Neural cell (in vitro differentiated cells): Measurements from ENCODE around the gene MTFR2. TPM values are rescaled to one million over a fixed set of nuclear protein-coding genes. Genes with fewer than 3 reads are reported as not detected.

ENCODE experiments used
- H2AFZ ChIP-seq: fragments of 200-600, 300-800 bp; sonication (generic), shearing (Covaris generic); 2 replicates; pipeline ENCODE4 v1.6.0; 2014; ENCODE audit warnings: low read depth, mild to moderate bottlenecking, antibody characterized with exemption, low read length, moderate library complexity
- H3F3A ChIP-seq: fragments of 200-600 bp; shearing (Covaris generic); 2 replicates; pipeline ENCODE4 v1.6.1; 2016; ENCODE audit warnings: mild to moderate bottlenecking, moderate library complexity, mixed read lengths, antibody characterized with exemption, low read length; ENCODE audit not compliant: insufficient read depth, poor library complexity, severe bottlenecking
- H3K27ac ChIP-seq: fragments of 200-600, 300-800 bp; sonication (generic), shearing (Covaris generic); 2 replicates; pipeline ENCODE4 v1.5.1; 2014; ENCODE audit warnings: mild to moderate bottlenecking, low read length, moderate library complexity
- H3K27me3 ChIP-seq: fragments of 300-800, 200-600 bp; sonication (generic), shearing (Covaris generic); 2 replicates; pipeline ENCODE4 v1.6.0; 2014; ENCODE audit warnings: mild to moderate bottlenecking, low read depth, low read length, moderate library complexity; ENCODE audit not compliant: insufficient read depth
- H3K36me3 ChIP-seq: fragments of 300-800, 200-600 bp; sonication (generic), shearing (Covaris generic); 2 replicates; pipeline ENCODE4 v1.5.1; 2014; ENCODE audit warnings: mild to moderate bottlenecking, antibody characterized with exemption, low read length, moderate library complexity; ENCODE audit not compliant: insufficient read depth
- H3K4me2 ChIP-seq: fragments of 300-800, 200-600 bp; sonication (generic), shearing (Covaris generic); 2 replicates; pipeline ENCODE4 v1.6.0; 2014; ENCODE audit warnings: mild to moderate bottlenecking, low read length
- H3K4me3 ChIP-seq: fragments of 300-800, 200-600 bp; sonication (generic), shearing (Covaris generic); 2 replicates; pipeline ENCODE4 v1.5.1; 2014; ENCODE audit warnings: mild to moderate bottlenecking, low read length, moderate library complexity
- H3K79me2 ChIP-seq: fragments of 200-600 bp; shearing (Covaris generic); replicated peaks from 2 replicates; pipeline ENCODE4 v1.6.0; 2014; ENCODE audit warnings: mild to moderate bottlenecking, low read length, moderate library complexity; ENCODE audit not compliant: insufficient read depth
- H3K9ac ChIP-seq: fragments of 300-800, 200-600 bp; sonication (generic), shearing (Covaris generic); 2 replicates; pipeline ENCODE4 v1.6.1; 2016; ENCODE audit warnings: mild to moderate bottlenecking, low read length, mixed read lengths
- H3K9me2 ChIP-seq: fragments of 200-600 bp; shearing (Covaris generic); 2 replicates; pipeline ENCODE4 v1.6.1; 2016; ENCODE audit warnings: mild to moderate bottlenecking, low read length, mixed read lengths; ENCODE audit not compliant: insufficient read depth
- H3K9me3 ChIP-seq: fragments of 200-600, 300-800 bp; sonication (generic), shearing (Covaris generic); 2 replicates; pipeline ENCODE4 v1.6.1; 2016; ENCODE audit warnings: mild to moderate bottlenecking, mixed run types, low read length, moderate library complexity, mixed read lengths
- H4K20me1 ChIP-seq: fragments of 200-600 bp; shearing (Covaris generic); 2 replicates; pipeline ENCODE4 v1.6.1; 2016; ENCODE audit warnings: mild to moderate bottlenecking, mixed run types; ENCODE audit not compliant: insufficient read depth
- CTCF ChIP-seq: fragments of 450-650 bp; IDR thresholded peaks from 2 replicates; pipeline ENCODE4 v1.5.1; 2014; ENCODE audit warnings: antibody characterized with exemption, mild to moderate bottlenecking, moderate library complexity; ENCODE audit not compliant: poor library complexity, severe bottlenecking
- EP300 ChIP-seq: fragments of 450-650 bp; conservative IDR thresholded peaks from 2 replicates; pipeline ENCODE4 v1.6.1; 2014; ENCODE audit warnings: antibody characterized with exemption, mild to moderate bottlenecking, moderate library complexity; ENCODE audit not compliant: poor library complexity, severe bottlenecking
- EZH2 ChIP-seq: fragments of 200-600, 300-800 bp; shearing (Covaris generic), sonication (generic); IDR thresholded peaks from 2 replicates; pipeline ENCODE4 v1.6.1; 2014; ENCODE audit warnings: antibody characterized with exemption, low read length, borderline replicate concordance, mild to moderate bottlenecking; ENCODE audit not compliant: insufficient read depth, poor library complexity, severe bottlenecking
- MXI1 ChIP-seq: fragments of 450-650 bp; conservative IDR thresholded peaks from 2 replicates; pipeline ENCODE4 v1.6.1; 2014; ENCODE audit warnings: antibody characterized with exemption, mild to moderate bottlenecking; ENCODE audit not compliant: poor library complexity, severe bottlenecking
- POLR2AphosphoS5 ChIP-seq: IDR thresholded peaks from 2 replicates; pipeline ENCODE4 v1.6.1; 2012
- RAD21 ChIP-seq: fragments of 450-650 bp; conservative IDR thresholded peaks from 2 replicates; pipeline ENCODE4 v1.6.1; 2014; ENCODE audit warnings: antibody characterized with exemption, mild to moderate bottlenecking, moderate library complexity
- REST ChIP-seq: IDR thresholded peaks from 2 replicates; pipeline ENCODE4 v1.6.1; 2012; ENCODE audit warnings: borderline replicate concordance
- SMC3 ChIP-seq: fragments of 450-650 bp; conservative IDR thresholded peaks from 2 replicates; pipeline ENCODE4 v1.6.1; 2014; ENCODE audit warnings: antibody characterized with exemption, mild to moderate bottlenecking, moderate library complexity; ENCODE audit not compliant: poor library complexity
- TAF1 ChIP-seq: IDR thresholded peaks from 2 replicates; pipeline ENCODE4 v1.6.1; 2012; ENCODE audit warnings: low read depth
- polyA plus RNA-seq: library from polyadenylated mRNA; depleted of rRNA; stranded (reverse); fragments of >200 nt; gene quantifications from 2 replicates; pipeline ENCODE4 v1.2.3, GENCODE V29; 2014

The MTFR2 gene
- polyA plus RNA-seq, 1 donor from 2014 or later: not detected

DNA sequence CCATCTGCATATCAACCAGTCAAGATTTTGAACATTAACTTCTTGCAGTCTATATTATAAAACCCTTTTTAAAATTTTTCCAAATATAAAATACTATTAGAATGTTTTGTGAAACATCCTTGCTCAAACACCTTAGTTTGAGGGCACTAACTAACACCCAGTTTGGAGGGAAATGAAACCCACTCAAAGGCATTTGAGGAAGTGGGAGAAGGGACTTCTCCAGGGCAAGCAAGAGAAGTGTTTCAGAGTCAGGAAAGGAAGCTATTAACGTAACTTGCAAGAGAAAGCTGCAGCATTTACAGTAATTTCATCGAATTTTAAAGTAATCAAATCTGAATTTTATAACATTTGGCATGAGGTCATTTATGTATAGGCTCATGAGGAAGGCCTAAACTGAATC lies 21.3 kb downstream of the MTFR2 start:
- Histone ChIP-seq H3K9me2 (no peaks in the 10 kb centered on the region), H3K36me3 (no peaks in the 10 kb centered on the region), H3F3A (no peaks in the 10 kb centered on the region), H3K4me2 (no peak overlapping the region), H3K9me3 (no peaks in the 10 kb centered on the region), H3K27me3 (no peaks in the 10 kb centered on the region), H3K4me3 (no peak overlapping the region), H3K27ac (no peak overlapping the region), H3K79me2 (no peaks in the 10 kb centered on the region), H2AFZ (no peak overlapping the region), H3K9ac (no peak overlapping the region), H4K20me1 (no peaks in the 10 kb centered on the region)
- no peak for TF ChIP-seq EP300
- no peak for TF ChIP-seq CTCF
- no peak for TF ChIP-seq TAF1
- no peak for TF ChIP-seq MXI1
- no peak for TF ChIP-seq RAD21
- TF ChIP-seq POLR2AphosphoS5: no peak
- no peak for TF ChIP-seq SMC3
- no peak for TF ChIP-seq EZH2
- TF ChIP-seq REST: no peak

DNA sequence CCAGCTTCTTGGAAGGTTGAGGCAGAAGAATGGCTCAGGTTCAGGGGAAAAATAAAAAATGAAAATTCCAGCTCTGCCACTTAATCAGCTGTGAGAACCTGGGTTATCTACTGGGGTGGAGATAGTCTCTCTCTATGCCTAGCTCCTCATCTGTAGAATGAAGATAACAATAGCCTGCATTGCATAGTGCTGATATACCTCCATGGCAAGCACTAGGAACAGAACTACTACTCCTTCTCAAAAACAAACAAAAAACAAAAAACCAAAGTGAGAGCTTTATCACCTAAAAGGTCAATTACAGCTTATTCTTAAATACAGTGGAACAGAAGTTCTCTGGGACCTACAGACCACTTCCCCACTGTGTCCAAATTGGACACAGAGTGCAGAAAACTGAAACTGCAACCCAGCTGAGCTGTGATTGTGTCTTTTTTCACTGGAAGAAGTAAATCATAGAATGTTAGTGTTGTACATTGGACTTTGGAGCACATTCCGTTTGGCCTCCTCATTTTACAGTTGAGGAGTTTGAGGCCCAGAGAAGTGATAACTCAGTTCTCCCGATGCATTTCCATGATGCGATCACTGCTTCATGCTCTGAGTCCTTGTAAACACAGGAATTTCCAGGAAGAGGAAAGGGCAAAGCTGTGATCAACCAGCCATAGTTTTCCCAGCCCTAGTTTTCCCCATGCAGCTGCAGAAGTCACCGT lies 23.3 kb downstream of the MTFR2 start:
- Histone ChIP-seq H3K4me2 (no peak overlapping the region), H3K36me3 (no peaks in the 10 kb centered on the region), H3K9me3 (no peaks in the 10 kb centered on the region), H2AFZ (no peak overlapping the region), H3K9me2 (no peaks in the 10 kb centered on the region), H3K27ac (no peak overlapping the region), H3K27me3 (no peaks in the 10 kb centered on the region), H3F3A (no peaks in the 10 kb centered on the region), H3K9ac (no peak overlapping the region), H4K20me1 (no peaks in the 10 kb centered on the region), H3K79me2 (no peaks in the 10 kb centered on the region), H3K4me3 (no peak overlapping the region)
- TF ChIP-seq POLR2AphosphoS5: no peak
- TF ChIP-seq MXI1: no peak
- TF ChIP-seq REST: no peak
- TF ChIP-seq EZH2: no peak
- no peak for TF ChIP-seq RAD21
- TF ChIP-seq EP300: no peak
- TF ChIP-seq CTCF: no peak
- no peak for TF ChIP-seq TAF1
- TF ChIP-seq SMC3: no peak
